SKM-1 (cell line): ENCODE data around the gene RASGRF2.
A peak's percentile ranks its signal among the peaks of the same experiment; 100 is the strongest.

Experiments used
- DNase-seq: peaks from one replicate; lab custom pipeline; 2025; ENCODE audit not compliant: unreplicated experiment; lab: John Stamatoyannopoulos, UW

RASGRF2 gene

GRCh38 chr5:81125959-81126358, 165.8 kb downstream of the RASGRF2 start:
- no peak for DNase-seq

GRCh38 chr5:81128416-81128815, 168.3 kb downstream of the RASGRF2 start:
- DNase-seq, result no peak

- DNase-seq, result no peak
Observed at GRCh38 chr5:81132381-81132780, 172.2 kb downstream of the RASGRF2 start.

GRCh38 chr5:81134066-81134465, 173.9 kb downstream of the RASGRF2 start:
- no peak for DNase-seq

GRCh38 chr5:81134566-81134965, 174.4 kb downstream of the RASGRF2 start:
- DNase-seq, result no peak

- no peak for DNase-seq
Observed at GRCh38 chr5:81136557-81136956, 176.4 kb downstream of the RASGRF2 start.

- DNase-seq, result no peak
Observed at GRCh38 chr5:81137833-81138232, 177.7 kb downstream of the RASGRF2 start.

GRCh38 chr5:81140441-81140840, 180.3 kb downstream of the RASGRF2 start:
- no peak for DNase-seq

GRCh38 chr5:81140943-81141342, 180.8 kb downstream of the RASGRF2 start:
- DNase-seq, result no peak

- DNase-seq, result no peak
Observed at GRCh38 chr5:81142108-81142507, 181.9 kb downstream of the RASGRF2 start.

GRCh38 chr5:81145329-81145935, 185.3 kb downstream of the RASGRF2 start:
- DNase-seq, result no peak

GRCh38 chr5:81146031-81146430, 185.9 kb downstream of the RASGRF2 start:
- DNase-seq, result no peak

- DNase-seq, result no peak
Observed at GRCh38 chr5:81147011-81147885, 187.1 kb downstream of the RASGRF2 start.

- DNase-seq, result no peak
Observed at GRCh38 chr5:81147886-81148571, 187.9 kb downstream of the RASGRF2 start.

GRCh38 chr5:81151546-81151945, 191.4 kb downstream of the RASGRF2 start:
- DNase-seq, result peak; percentile 17

GRCh38 chr5:81154725-81155124, 194.6 kb downstream of the RASGRF2 start:
- DNase-seq, result no peak

- no peak for DNase-seq
Observed at GRCh38 chr5:81156732-81157131, 196.6 kb downstream of the RASGRF2 start.

GRCh38 chr5:81161012-81161601, 200.9 kb downstream of the RASGRF2 start:
- DNase-seq, result no peak

- DNase-seq, result no peak
Observed at GRCh38 chr5:81162501-81162900, 202.3 kb downstream of the RASGRF2 start.

GRCh38 chr5:81163651-81164050, 203.5 kb downstream of the RASGRF2 start:
- DNase-seq, result no peak

GRCh38 chr5:81164476-81164875, 204.3 kb downstream of the RASGRF2 start:
- DNase-seq, result no peak

GRCh38 chr5:81164936-81165335, 204.8 kb downstream of the RASGRF2 start:
- DNase-seq, result no peak
